AG09319 (cell line): ENCODE results near the gene PIK3IP1.

ENCODE experiments used
- DNase-seq: peaks from one replicate; pipeline ENCODE4 v3.0.0-alpha.2; 2010; ENCODE audit warnings: low read depth; ENCODE audit errors: extremely low read depth
- CTCF ChIP-seq: IDR thresholded peaks from 2 replicates; pipeline ENCODE4 v1.5.1; 2011; ENCODE audit warnings: low read depth, mild to moderate bottlenecking, inconsistent platforms, low read length, moderate library complexity

PIK3IP1 gene

GRCh38 chr22:31305194-31305593, 12.9 kb upstream of the PIK3IP1 start:
- DNase-seq: no peak
- no peak for TF ChIP-seq CTCF

- no peak for DNase-seq
- TF ChIP-seq CTCF: no peak
Observed at GRCh38 chr22:31302537-31302936, 10.2 kb upstream of the PIK3IP1 start.

GRCh38 chr22:31302006-31302405, 9.7 kb upstream of the PIK3IP1 start:
- DNase-seq: no peak
- TF ChIP-seq CTCF: no peak

- TF ChIP-seq CTCF: no peak
- DNase-seq: no peak
Observed at GRCh38 chr22:31300896-31301295, 8.6 kb upstream of the PIK3IP1 start.

- DNase-seq: no peak
- no peak for TF ChIP-seq CTCF
Observed at GRCh38 chr22:31295831-31296657, 3.8 kb upstream of the PIK3IP1 start.

GRCh38 chr22:31295360-31295759, 3.1 kb upstream of the PIK3IP1 start:
- no peak for TF ChIP-seq CTCF
- no peak for DNase-seq

- TF ChIP-seq CTCF: no peak
- no peak for DNase-seq
Observed at GRCh38 chr22:31291481-31292235, 630 bp downstream of the PIK3IP1 start.
